Stimulated activated CD8-positive, alpha-beta memory T cell treated with anti-CD3 and anti-CD28 coated beads, Interleukin-15, amount 100 ng/mL, for 4 hours (primary cell): Measurements from ENCODE around the gene KIAA1671.

ENCODE experiments used
- DNase-seq, 2 donors: peaks; one replicate each; pipeline ENCODE4 v3.0.0-alpha.2; 2020; ENCODE audit warnings: low read depth in 2 of 2

The KIAA1671 gene

GRCh38 chr22:24952837-24953383 lies 394 bp downstream of the KIAA1671 start:
- no peak for DNase-seq

- no peak for DNase-seq
Measured at GRCh38 chr22:24953384-24954113, 1.0 kb downstream of the KIAA1671 start.

GRCh38 chr22:24954114-24954463 lies 1.6 kb downstream of the KIAA1671 start:
- DNase-seq, result no peak

- DNase-seq, result no peak
Measured at GRCh38 chr22:24954856-24955255, 2.3 kb downstream of the KIAA1671 start.

GRCh38 chr22:24957043-24957442 lies 4.5 kb downstream of the KIAA1671 start:
- DNase-seq, result no peak

GRCh38 chr22:24961217-24961844 lies 8.8 kb downstream of the KIAA1671 start:
- no peak for DNase-seq

GRCh38 chr22:24962094-24962493 lies 9.6 kb downstream of the KIAA1671 start:
- DNase-seq, result no peak

GRCh38 chr22:24962835-24963234 lies 10.3 kb downstream of the KIAA1671 start:
- no peak for DNase-seq

- DNase-seq, result no peak
Measured at GRCh38 chr22:24964441-24964840, 11.9 kb downstream of the KIAA1671 start.

GRCh38 chr22:24965822-24966626 lies 13.5 kb downstream of the KIAA1671 start:
- no peak for DNase-seq

GRCh38 chr22:24968066-24968561 lies 15.6 kb downstream of the KIAA1671 start:
- no peak for DNase-seq

- DNase-seq, result no peak
Measured at GRCh38 chr22:24969560-24970301, 17.2 kb downstream of the KIAA1671 start.

GRCh38 chr22:24972369-24972768 lies 19.9 kb downstream of the KIAA1671 start:
- DNase-seq, result no peak

- DNase-seq, result no peak
Measured at GRCh38 chr22:24973872-24974271, 21.4 kb downstream of the KIAA1671 start.

- DNase-seq, result no peak
Measured at GRCh38 chr22:24975125-24975640, 22.7 kb downstream of the KIAA1671 start.

GRCh38 chr22:24975813-24976341 lies 23.4 kb downstream of the KIAA1671 start:
- DNase-seq, result no peak

- DNase-seq, result no peak
Measured at GRCh38 chr22:24976442-24977218, 24.1 kb downstream of the KIAA1671 start.

GRCh38 chr22:24977370-24978221 lies 25.1 kb downstream of the KIAA1671 start:
- no peak for DNase-seq

GRCh38 chr22:24978308-24978707 lies 25.8 kb downstream of the KIAA1671 start:
- DNase-seq, result no peak
